Measurements from ENCODE around the gene PHACTR1. TPM values are rescaled to one million over a fixed set of nuclear protein-coding genes. Genes with fewer than 3 reads are reported as not detected.
A peak's percentile ranks its signal among the peaks of the same experiment; 100 is the strongest.

The PHACTR1 gene
- total and polyA plus RNA-seq, 12 donors, result 0.77 to 16.0 (median 3.5) TPM

GRCh38 chr6:13035606-13036005 lies 319.0 kb downstream of the PHACTR1 start:
- H3K27ac ChIP-seq, result no peak overlapping the region
- no peaks in the 10 kb centered on the region for H3K4me1 ChIP-seq (replicated peaks in 1 of 2)
- no peak for DNase-seq
- intact Hi-C loops (cut with DNase I), result no loop called here
- H3K9me3 ChIP-seq (replicated peaks in 1 of 3), result no peaks in the 10 kb centered on the region
- H3K4me3 ChIP-seq, result no peak overlapping the region
- H3K36me3 ChIP-seq (replicated peaks in 1 of 2), result no peaks in the 10 kb centered on the region
- H3K27me3 ChIP-seq, result no peaks in the 10 kb centered on the region
- WGBS, 4 donors, result 57 to 71% (median 63%) methylated on average over 3 of the region's 3 CpGs
- TF ChIP-seq CTCF (IDR thresholded peaks at IDR 0.05) (no peak), POLR2A (IDR thresholded peaks at IDR 0.05) (no peak)

DNA sequence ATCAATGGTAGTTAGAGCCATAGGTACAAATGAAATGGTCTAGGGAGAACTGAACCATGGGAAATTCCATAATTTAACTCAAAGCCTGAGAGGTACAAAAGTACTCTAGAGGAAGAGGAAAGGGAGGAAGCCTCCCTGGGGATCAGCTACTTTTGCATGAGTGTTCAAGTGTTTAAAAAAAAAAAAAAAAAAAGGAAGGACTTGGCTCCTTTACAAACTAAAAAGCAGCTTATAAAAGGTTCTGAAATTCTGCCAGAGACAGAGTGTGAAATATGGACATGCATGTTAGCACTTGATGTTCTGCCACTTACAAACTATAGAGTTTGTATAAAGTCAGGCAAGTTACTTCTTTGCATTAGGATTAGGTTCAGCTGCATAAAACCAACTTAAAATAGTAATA lies 321.7 kb downstream of the PHACTR1 start:
- TF ChIP-seq POLR2A (IDR thresholded peaks at IDR 0.05), result no peak
- no peak for TF ChIP-seq CTCF (IDR thresholded peaks at IDR 0.05)
- H3K9me3 ChIP-seq (replicated peaks in 1 of 3), result no peaks in the 10 kb centered on the region
- H3K36me3 ChIP-seq (replicated peaks in 1 of 2), result no peaks in the 10 kb centered on the region
- H3K27me3 ChIP-seq, result no peaks in the 10 kb centered on the region
- intact Hi-C loops (cut with DNase I), result no loop called here
- no peak overlapping the region for H3K4me3 ChIP-seq
- DNase-seq, result no peak
- no peak overlapping the region for H3K27ac ChIP-seq
- no peaks in the 10 kb centered on the region for H3K4me1 ChIP-seq (replicated peaks in 1 of 2)

GRCh38 chr6:13038741-13039190 lies 322.2 kb downstream of the PHACTR1 start:
- H3K27ac ChIP-seq, result no peak overlapping the region
- H3K4me3 ChIP-seq, result no peak overlapping the region
- intact Hi-C loops (cut with DNase I), result no loop called here
- H3K9me3 ChIP-seq (replicated peaks in 1 of 3), result no peaks in the 10 kb centered on the region
- H3K36me3 ChIP-seq (replicated peaks in 1 of 2), result no peaks in the 10 kb centered on the region
- no peaks in the 10 kb centered on the region for H3K27me3 ChIP-seq
- DNase-seq, result peak in 3 of 7 donors; percentile 9 to 33 (median 25)
- TF ChIP-seq POLR2A (IDR thresholded peaks at IDR 0.05) (no peak), CTCF (IDR thresholded peaks at IDR 0.05) (no peak)
- no peaks in the 10 kb centered on the region for H3K4me1 ChIP-seq (replicated peaks in 1 of 2)
- WGBS, 4 donors, result 71 to 88% (median 83%) methylated on average over 2 of the region's 2 CpGs

GRCh38 chr6:13044390-13044789 lies 327.8 kb downstream of the PHACTR1 start:
- no peak for DNase-seq
- Histone ChIP-seq H3K4me1 (replicated peaks in 1 of 2) (no peaks in the 10 kb centered on the region), H3K36me3 (replicated peaks in 1 of 2) (no peaks in the 10 kb centered on the region), H3K27me3 (no peaks in the 10 kb centered on the region), H3K27ac (no peak overlapping the region), H3K4me3 (no peak overlapping the region), H3K9me3 (replicated peaks in 1 of 3) (no peaks in the 10 kb centered on the region)
- no peak for TF ChIP-seq POLR2A (IDR thresholded peaks at IDR 0.05)
- TF ChIP-seq CTCF (IDR thresholded peaks at IDR 0.05), result no peak
- intact Hi-C loops (cut with DNase I), result no loop called here
- 70 to 80% (median 72%) methylated on average over 6 of the region's 6 CpGs for WGBS, 4 donors
